AG10803 (cell line): ENCODE data around the gene PSMD5.

ENCODE experiments used
- DNase-seq: peaks from one replicate; pipeline ENCODE4 v3.0.0; 2010; ENCODE audit warnings: low read depth
- H3K4me3 ChIP-seq: 2 replicates; pipeline ENCODE4 v1.5.1; 2011; ENCODE audit warnings: mild to moderate bottlenecking, low read length, control low read depth
- CTCF ChIP-seq: conservative IDR thresholded peaks from 2 replicates; pipeline ENCODE4 v1.5.1; 2011; ENCODE audit warnings: mild to moderate bottlenecking, low read length, control low read depth, inconsistent platforms

The PSMD5 gene

GRCh38 chr9:120874226-120875194, 31.8 kb upstream of the PSMD5 start:
- no peak overlapping the region for H3K4me3 ChIP-seq
- no peak for TF ChIP-seq CTCF
- DNase-seq: no peak

DNA sequence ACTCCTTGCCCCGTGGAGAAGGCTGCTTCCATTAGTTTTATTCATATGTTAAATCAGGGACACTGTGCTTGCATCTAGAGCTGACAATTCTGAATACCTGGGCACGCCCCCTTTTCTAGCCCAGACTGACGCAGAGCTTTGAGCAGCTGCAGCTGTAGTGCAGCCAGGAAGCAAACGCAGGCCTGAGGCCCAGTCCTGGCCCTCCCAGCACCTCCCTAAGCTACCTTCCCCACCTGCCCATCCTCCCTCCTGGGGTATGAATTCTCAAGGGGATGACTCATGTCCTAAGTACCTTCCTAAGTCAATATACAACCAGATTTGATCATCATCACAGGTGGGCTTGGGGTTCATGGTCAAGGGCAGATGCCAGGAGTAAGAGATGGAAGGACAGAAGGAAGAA, 30.8 kb upstream of the PSMD5 start:
- H3K4me3 ChIP-seq: no peak overlapping the region
- no peak for TF ChIP-seq CTCF
- DNase-seq: no peak

- no peak for TF ChIP-seq CTCF
- DNase-seq: no peak
- H3K4me3 ChIP-seq: no peak overlapping the region
Observed at GRCh38 chr9:120872791-120873502, 30.2 kb upstream of the PSMD5 start.

DNA sequence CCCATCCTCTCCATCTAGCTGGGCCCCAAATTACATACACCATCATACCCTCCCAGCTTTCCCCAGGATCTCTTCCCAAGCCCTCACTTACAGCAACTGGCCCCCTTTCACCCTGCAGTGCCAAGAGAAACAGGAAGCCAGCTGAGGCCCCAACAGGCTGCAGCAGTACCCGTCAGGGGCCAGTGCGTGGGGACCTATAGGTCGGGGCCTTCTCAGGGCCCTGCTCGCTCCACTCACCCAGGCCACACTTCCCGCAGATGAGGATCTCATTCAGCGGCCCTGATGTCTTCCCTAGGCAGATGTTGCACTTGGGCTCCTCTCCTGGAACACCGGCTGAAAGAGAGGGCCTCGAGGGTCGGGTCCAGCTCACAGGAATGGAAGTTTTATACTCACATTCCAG, 27.5 kb upstream of the PSMD5 start:
- DNase-seq: no peak
- TF ChIP-seq CTCF: no peak
- no peak overlapping the region for H3K4me3 ChIP-seq

DNA sequence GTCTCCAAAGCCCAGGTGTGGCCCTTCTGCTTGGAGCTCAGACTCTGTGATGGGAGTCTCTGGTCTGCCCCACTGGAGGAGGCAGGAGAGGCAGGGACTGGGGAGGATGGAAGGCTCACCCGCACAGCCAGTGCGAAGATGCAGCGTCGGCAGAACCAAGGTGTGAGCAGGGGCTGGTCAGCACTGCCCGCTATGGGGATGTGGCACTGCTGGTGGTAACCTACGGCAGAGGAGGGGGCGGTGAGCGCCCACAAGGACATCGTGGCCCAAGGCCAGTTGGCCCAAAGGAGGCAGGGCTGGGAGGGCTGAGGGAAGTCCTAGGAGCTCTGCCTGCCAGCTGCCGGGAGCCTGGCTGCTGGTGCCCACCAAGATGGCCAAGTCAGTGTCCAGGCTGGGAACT, 27.0 kb upstream of the PSMD5 start:
- no peak for DNase-seq
- no peak overlapping the region for H3K4me3 ChIP-seq
- no peak for TF ChIP-seq CTCF

DNA sequence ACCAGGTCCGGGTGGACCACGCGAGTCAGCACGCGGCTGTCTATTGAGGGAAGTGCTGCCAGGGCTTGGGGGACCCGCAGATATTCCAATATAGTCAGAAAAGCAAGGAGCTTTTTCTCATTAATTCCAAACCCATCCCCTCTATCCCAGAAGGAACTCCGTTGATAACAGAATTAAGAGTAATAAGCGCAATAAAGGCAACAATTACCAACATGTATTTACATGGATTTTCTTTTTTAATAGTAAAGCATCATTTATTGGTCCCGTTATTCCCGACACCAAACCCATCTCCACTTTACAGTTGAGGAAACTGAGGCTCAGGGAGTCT, 26.6 kb upstream of the PSMD5 start:
- no peak for DNase-seq
- H3K4me3 ChIP-seq: peak overlapping the region; percentile 74
- no peak for TF ChIP-seq CTCF
